GM12864 (cell line): ENCODE results near the gene CDH4.

Source experiments
- DNase-seq: peaks from one replicate; pipeline ENCODE4 v3.0.0-alpha.2; 2011; ENCODE audit warnings: low read depth
- H3K4me3 ChIP-seq: 2 replicates; pipeline ENCODE4 v1.5.1; 2011; ENCODE audit warnings: mild to moderate bottlenecking, low read depth, low read length, control low read depth
- TF ChIP-seq, protein P1 (sequence below): IDR thresholded peaks from 2 replicates; pipeline ENCODE4 v1.5.1; 2011; ENCODE audit warnings: low read depth, mild to moderate bottlenecking, moderate library complexity, low read length, control low read depth, inconsistent platforms; ENCODE audit errors: missing control alignments

Gene CDH4

DNA sequence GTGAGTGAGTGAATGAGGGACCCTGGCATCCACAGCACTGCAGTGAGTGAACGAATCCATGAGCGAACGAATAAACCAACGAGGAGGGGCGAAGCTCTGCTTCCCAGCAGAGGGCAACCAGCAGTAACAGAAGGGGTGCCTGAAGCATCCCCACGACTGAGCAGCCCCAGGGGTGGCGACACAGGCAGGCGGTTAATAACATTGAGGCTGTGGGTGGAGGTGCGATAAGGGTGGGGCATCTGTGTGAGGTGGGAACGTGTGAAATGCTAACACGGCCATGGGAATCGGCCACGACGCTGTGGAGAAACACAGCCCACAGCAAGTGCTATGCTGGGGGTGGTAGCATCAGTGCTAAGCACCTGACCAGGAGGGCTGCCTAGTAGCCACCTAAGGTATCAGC lies 737.7 kb downstream of the CDH4 start:
- TF ChIP-seq, protein P1, sequence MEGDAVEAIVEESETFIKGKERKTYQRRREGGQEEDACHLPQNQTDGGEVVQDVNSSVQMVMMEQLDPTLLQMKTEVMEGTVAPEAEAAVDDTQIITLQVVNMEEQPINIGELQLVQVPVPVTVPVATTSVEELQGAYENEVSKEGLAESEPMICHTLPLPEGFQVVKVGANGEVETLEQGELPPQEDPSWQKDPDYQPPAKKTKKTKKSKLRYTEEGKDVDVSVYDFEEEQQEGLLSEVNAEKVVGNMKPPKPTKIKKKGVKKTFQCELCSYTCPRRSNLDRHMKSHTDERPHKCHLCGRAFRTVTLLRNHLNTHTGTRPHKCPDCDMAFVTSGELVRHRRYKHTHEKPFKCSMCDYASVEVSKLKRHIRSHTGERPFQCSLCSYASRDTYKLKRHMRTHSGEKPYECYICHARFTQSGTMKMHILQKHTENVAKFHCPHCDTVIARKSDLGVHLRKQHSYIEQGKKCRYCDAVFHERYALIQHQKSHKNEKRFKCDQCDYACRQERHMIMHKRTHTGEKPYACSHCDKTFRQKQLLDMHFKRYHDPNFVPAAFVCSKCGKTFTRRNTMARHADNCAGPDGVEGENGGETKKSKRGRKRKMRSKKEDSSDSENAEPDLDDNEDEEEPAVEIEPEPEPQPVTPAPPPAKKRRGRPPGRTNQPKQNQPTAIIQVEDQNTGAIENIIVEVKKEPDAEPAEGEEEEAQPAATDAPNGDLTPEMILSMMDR: no peak
- DNase-seq: no peak
- no peak overlapping the region for H3K4me3 ChIP-seq
